PFSK-1 (cell line): Measurements from ENCODE around the gene KDM2A.

Experiments
- FOXP2 ChIP-seq: optimal IDR thresholded peaks from 2 replicates; pipeline ENCODE3; 2011; ENCODE audit warnings: borderline replicate concordance, control low read depth, inconsistent platforms; ENCODE audit not compliant: insufficient read depth; ENCODE audit errors: extremely low read length, extremely low read depth
- POLR2AphosphoS5 ChIP-seq: IDR thresholded peaks from 2 replicates; pipeline ENCODE4 v1.6.1; 2012; ENCODE audit warnings: low read depth, mild to moderate bottlenecking, control low read depth, low read length, moderate library complexity
- SIN3A ChIP-seq: IDR thresholded peaks from 2 replicates; pipeline ENCODE4 v1.6.1; 2012; ENCODE audit warnings: mild to moderate bottlenecking, low read length, moderate library complexity, borderline replicate concordance; ENCODE audit not compliant: insufficient read depth
- TAF1 ChIP-seq: IDR thresholded peaks from 2 replicates; pipeline ENCODE4 v1.6.1; 2012; ENCODE audit warnings: low read length, control low read depth, borderline replicate concordance; ENCODE audit not compliant: insufficient read depth
- TF ChIP-seq, protein P1 (sequence below), 2 experiments: IDR thresholded peaks; 2 replicates each; pipeline versions ENCODE4 v1.6.1 to v1.8.0; 2011 to 2012; ENCODE audit warnings: low read depth in 2 of 2, low read length in 2 of 2, control low read depth in 1 of 2, inconsistent platforms in 1 of 2, mild to moderate bottlenecking in 1 of 2, moderate library complexity in 1 of 2; ENCODE audit not compliant: insufficient read depth in 1 of 2

The KDM2A gene

GRCh38 chr11:67230406-67230805 is 111.3 kb downstream of the KDM2A start:
- no peak for TF ChIP-seq SIN3A
- TF ChIP-seq POLR2AphosphoS5 = no peak
- TF ChIP-seq TAF1 = no peak
- no peak for TF ChIP-seq FOXP2
- TF ChIP-seq, protein P1, sequence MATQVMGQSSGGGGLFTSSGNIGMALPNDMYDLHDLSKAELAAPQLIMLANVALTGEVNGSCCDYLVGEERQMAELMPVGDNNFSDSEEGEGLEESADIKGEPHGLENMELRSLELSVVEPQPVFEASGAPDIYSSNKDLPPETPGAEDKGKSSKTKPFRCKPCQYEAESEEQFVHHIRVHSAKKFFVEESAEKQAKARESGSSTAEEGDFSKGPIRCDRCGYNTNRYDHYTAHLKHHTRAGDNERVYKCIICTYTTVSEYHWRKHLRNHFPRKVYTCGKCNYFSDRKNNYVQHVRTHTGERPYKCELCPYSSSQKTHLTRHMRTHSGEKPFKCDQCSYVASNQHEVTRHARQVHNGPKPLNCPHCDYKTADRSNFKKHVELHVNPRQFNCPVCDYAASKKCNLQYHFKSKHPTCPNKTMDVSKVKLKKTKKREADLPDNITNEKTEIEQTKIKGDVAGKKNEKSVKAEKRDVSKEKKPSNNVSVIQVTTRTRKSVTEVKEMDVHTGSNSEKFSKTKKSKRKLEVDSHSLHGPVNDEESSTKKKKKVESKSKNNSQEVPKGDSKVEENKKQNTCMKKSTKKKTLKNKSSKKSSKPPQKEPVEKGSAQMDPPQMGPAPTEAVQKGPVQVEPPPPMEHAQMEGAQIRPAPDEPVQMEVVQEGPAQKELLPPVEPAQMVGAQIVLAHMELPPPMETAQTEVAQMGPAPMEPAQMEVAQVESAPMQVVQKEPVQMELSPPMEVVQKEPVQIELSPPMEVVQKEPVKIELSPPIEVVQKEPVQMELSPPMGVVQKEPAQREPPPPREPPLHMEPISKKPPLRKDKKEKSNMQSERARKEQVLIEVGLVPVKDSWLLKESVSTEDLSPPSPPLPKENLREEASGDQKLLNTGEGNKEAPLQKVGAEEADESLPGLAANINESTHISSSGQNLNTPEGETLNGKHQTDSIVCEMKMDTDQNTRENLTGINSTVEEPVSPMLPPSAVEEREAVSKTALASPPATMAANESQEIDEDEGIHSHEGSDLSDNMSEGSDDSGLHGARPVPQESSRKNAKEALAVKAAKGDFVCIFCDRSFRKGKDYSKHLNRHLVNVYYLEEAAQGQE (IDR thresholded peaks at IDR 0.05; ENCODE audit: insufficient read depth in 1 of 2, low read depth in 2 of 2, low read length in 2 of 2) = no peak

DNA sequence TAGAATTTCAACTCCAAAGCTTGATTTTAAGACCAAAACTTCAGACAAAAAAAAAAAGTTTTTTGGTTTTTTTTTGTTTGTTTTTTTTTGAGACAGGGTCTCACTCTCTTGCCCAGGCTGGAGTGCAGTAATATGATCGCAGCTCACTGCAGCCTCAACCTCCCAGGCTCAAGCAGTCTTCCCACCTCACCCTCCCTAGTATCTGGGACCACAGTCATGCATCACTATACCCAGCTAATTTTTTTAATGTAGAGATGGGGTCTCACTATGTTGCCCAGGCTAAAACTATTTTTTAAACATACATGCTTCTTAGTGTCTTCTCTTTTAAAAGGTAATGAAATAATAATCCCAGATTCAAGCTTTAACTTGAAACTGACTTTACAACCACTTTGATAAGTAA is 111.8 kb downstream of the KDM2A start:
- TF ChIP-seq FOXP2 (no peak), TAF1 (no peak), SIN3A (no peak), POLR2AphosphoS5 (no peak)
- TF ChIP-seq, protein P1 (IDR thresholded peaks at IDR 0.05; ENCODE audit: insufficient read depth in 1 of 2, low read depth in 2 of 2, low read length in 2 of 2) = no peak

DNA sequence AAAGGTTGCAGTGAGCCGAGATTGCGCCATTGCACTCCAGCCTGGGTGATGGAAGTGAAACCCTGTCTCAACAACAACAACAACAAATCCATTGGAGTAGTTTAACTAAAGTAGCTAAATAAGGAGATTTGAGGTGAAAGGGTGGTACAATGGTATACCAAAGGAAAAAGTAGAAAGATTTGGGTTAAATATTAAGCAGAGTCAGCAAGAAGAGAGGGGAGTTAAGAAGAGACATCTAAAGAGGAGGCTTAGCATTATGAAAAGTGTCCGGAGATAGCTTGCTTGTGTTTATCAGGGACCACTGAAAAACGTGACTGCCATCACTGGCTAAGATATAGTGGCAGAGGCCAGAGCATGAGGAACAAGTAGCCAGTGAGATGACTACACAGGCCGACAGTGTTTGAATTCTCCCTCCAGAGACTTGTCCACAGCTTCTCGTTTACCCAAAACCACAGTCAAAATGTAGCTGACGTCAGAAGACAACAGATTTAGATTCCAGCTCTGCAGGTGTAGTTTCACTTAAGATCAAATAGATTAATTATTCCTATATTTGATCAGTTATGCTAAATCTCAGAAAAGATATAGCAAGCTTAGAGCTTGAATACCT is 114.6 kb downstream of the KDM2A start:
- TF ChIP-seq SIN3A (no peak), TAF1 (no peak), FOXP2 (no peak), POLR2AphosphoS5 (no peak)
- TF ChIP-seq, protein P1 (IDR thresholded peaks at IDR 0.05; ENCODE audit: insufficient read depth in 1 of 2, low read depth in 2 of 2, low read length in 2 of 2) = no peak

DNA sequence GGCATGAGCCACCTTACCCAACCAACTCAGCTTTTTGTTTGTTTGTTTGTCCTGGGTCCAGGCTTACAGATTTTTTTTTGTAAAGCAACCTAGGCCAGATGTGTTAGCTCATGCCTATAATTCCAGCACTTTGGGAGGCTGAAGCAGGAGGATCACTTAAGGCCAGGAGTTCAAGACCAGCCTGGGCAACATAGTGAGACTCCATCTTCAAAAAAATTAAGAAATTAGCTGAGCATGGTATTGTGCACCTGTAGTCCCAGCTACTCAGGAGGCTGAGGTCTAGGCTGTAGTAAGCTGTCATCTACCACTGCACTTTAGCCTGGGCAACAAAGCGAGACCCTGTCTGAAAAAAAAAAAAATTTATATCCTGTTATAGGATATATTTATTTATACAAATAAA is 118.5 kb downstream of the KDM2A start:
- no peak for TF ChIP-seq TAF1
- TF ChIP-seq, protein P1 (IDR thresholded peaks at IDR 0.05; ENCODE audit: insufficient read depth in 1 of 2, low read depth in 2 of 2, low read length in 2 of 2) = no peak
- no peak for TF ChIP-seq SIN3A
- TF ChIP-seq FOXP2 = no peak
- TF ChIP-seq POLR2AphosphoS5 = no peak
